ENCODE results near the gene APOL4. TPM values are rescaled to one million over a fixed set of nuclear protein-coding genes. Genes with fewer than 3 reads are reported as not detected.
"Not testable (repeated sequence)": the region's sequence is repeated elsewhere in the genome, so short reads cannot be mapped to it uniquely, and the experiment has no call there.

The APOL4 gene
- total and polyA plus RNA-seq, 8 donors: 0.28 to 4.1 (median 1.5) TPM

GRCh38 chr22:36228944-36229343, 27.3 kb upstream of the APOL4 start:
- no peak for DNase-seq
- 81% methylated on average over 7 of the region's 7 CpGs for WGBS, 2 donors
- no peak overlapping the region for H3K4me3 ChIP-seq
- H3K9me3 ChIP-seq: no peaks in the 10 kb centered on the region
- no peaks in the 10 kb centered on the region for H3K4me1 ChIP-seq
- intact Hi-C loops (cut with DNase I): no loop called here
- TF ChIP-seq, protein P1, sequence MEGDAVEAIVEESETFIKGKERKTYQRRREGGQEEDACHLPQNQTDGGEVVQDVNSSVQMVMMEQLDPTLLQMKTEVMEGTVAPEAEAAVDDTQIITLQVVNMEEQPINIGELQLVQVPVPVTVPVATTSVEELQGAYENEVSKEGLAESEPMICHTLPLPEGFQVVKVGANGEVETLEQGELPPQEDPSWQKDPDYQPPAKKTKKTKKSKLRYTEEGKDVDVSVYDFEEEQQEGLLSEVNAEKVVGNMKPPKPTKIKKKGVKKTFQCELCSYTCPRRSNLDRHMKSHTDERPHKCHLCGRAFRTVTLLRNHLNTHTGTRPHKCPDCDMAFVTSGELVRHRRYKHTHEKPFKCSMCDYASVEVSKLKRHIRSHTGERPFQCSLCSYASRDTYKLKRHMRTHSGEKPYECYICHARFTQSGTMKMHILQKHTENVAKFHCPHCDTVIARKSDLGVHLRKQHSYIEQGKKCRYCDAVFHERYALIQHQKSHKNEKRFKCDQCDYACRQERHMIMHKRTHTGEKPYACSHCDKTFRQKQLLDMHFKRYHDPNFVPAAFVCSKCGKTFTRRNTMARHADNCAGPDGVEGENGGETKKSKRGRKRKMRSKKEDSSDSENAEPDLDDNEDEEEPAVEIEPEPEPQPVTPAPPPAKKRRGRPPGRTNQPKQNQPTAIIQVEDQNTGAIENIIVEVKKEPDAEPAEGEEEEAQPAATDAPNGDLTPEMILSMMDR (IDR thresholded peaks at IDR 0.05): no peak
- no peak for ATAC-seq
- no peak overlapping the region for H3K27ac ChIP-seq
- H3K36me3 ChIP-seq: peaks cover 0 to 17% (median 4%) of the 10 kb centered on the region in 3 donors
- H3K27me3 ChIP-seq: no peaks in the 10 kb centered on the region
- FAIRE-seq: no peak

DNA sequence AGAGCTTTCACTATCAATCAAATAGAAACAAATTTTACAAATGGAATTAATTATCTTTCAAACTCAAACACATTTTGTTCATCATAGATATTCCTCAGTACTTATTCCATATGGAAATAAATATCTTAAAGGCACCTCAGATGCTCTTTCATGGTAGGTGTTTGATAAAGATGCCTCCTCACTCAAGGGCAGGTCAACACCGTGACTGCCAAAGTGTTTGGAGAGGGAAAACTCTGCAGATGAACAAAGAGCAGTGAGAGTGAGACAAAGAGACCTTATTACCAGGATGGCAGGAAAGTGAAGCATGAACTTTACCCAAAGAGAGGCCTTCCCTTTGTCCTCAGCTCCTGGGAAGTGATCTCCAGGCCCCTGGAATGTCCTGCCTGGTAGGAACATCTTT, 26.8 kb upstream of the APOL4 start:
- H3K27ac ChIP-seq; ATAC-seq; H3K9me3 ChIP-seq; FAIRE-seq; H3K4me1 ChIP-seq; H3K4me3 ChIP-seq; H3K27me3 ChIP-seq; intact Hi-C loops (cut with DNase I); DNase-seq: not testable (repeated sequence)
- WGBS, 2 donors: 83 to 89% methylated on average over 1 of the region's 1 CpG
- H3K36me3 ChIP-seq: peaks cover 0 to 17% (median 4%) of the 10 kb centered on the region in 3 donors

- FAIRE-seq: no peak
- H3K4me3 ChIP-seq: no peak overlapping the region
- H3K36me3 ChIP-seq: peaks cover 0 to 13% (median 4%) of the 10 kb centered on the region in 3 donors
- H3K27me3 ChIP-seq: no peaks in the 10 kb centered on the region
- TF ChIP-seq, protein P1 (IDR thresholded peaks at IDR 0.05): no peak
- DNase-seq: no peak
- H3K4me1 ChIP-seq: no peaks in the 10 kb centered on the region
- ATAC-seq: no peak
- no peaks in the 10 kb centered on the region for H3K9me3 ChIP-seq
- H3K27ac ChIP-seq: no peak overlapping the region
- 89% methylated on average over 8 of the region's 8 CpGs for WGBS, 2 donors
- intact Hi-C loops (cut with DNase I): no loop called here
Measured at GRCh38 chr22:36227806-36228205, 26.2 kb upstream of the APOL4 start.

- no peaks in the 10 kb centered on the region for H3K9me3 ChIP-seq
- DNase-seq: no peak
- FAIRE-seq: no peak
- no peaks in the 10 kb centered on the region for H3K27me3 ChIP-seq
- intact Hi-C loops (cut with DNase I): no loop called here
- H3K36me3 ChIP-seq: peaks cover 0 to 12% (median 3%) of the 10 kb centered on the region in 3 donors
- no peak for ATAC-seq
- no peak overlapping the region for H3K27ac ChIP-seq
- no peak overlapping the region for H3K4me3 ChIP-seq
- no peaks in the 10 kb centered on the region for H3K4me1 ChIP-seq
- TF ChIP-seq, protein P1 (IDR thresholded peaks at IDR 0.05): no peak
- WGBS, 2 donors: 94 to 95% methylated on average over 9 of the region's 9 CpGs
Measured at GRCh38 chr22:36227396-36227795, 25.8 kb upstream of the APOL4 start.

DNA sequence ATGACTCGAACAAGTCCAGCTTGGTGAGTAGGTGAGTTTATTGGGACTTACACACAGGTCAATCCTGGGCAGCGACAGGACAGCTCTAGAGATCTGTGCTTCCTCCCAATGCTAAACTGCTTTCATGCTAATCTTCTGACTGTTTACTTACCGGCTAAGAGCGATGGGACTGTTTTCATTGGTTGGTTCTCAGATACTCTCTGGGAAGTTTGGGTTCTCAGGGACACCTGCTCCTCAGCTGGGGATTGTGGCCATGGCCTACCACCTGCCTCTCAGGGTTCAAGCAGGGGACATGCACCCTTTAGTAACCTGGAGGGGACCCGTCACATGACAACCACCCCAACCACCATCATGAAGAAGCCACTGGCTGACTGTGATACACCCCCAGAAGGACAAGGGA, 24.6 kb upstream of the APOL4 start:
- no peak overlapping the region for H3K4me3 ChIP-seq
- TF ChIP-seq, protein P1 (IDR thresholded peaks at IDR 0.05): no peak
- H3K36me3 ChIP-seq: peaks cover 0 to 7% (median 0%) of the 10 kb centered on the region in 3 donors
- no peaks in the 10 kb centered on the region for H3K4me1 ChIP-seq
- ATAC-seq (no peak), FAIRE-seq (no peak), DNase-seq (no peak)
- H3K9me3 ChIP-seq: no peaks in the 10 kb centered on the region
- no peak overlapping the region for H3K27ac ChIP-seq
- H3K27me3 ChIP-seq: no peaks in the 10 kb centered on the region
- WGBS, 2 donors: 61 to 62% methylated on average over 5 of the region's 5 CpGs
- intact Hi-C loops (cut with DNase I): no loop called here

Data from pancreas (tissue), 10 donors.